Measurements from ENCODE around the gene AGAP2. TPM values are rescaled to one million over a fixed set of nuclear protein-coding genes. Genes with fewer than 3 reads are reported as not detected.

Gene AGAP2
- polyA plus RNA-seq, 1 experiment = 0.05 TPM

DNA sequence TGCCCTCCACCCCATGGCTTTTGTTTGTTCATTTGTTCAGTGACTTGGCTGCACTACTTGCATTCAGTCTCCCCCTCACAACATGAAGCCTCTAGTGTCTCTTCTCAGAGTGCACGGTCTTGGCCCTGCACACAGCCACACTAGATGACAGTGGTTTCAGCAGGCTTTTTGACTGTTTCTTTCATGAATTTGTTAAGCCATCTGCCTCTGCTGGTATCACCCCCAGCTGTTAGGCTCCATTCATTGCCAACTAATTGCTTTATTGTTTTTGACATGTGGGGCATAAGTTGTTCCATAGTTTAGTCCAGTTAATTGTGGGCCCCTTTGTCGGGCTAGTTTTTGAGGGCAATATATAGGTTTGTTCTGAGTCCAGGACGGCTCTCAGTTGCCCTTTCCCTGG is 25.8 kb downstream of the AGAP2 start:
- CTCF ChIA-PET = interaction anchor here (1.1 kb wide), 1 partner anchor 13 kb away, joined by 8 read pairs; no protein-coding TSS in a partner anchor
- no peak for TF ChIP-seq CTCF (IDR thresholded peaks at IDR 0.05; ENCODE audit: insufficient read depth, low read depth, low read length)

DNA sequence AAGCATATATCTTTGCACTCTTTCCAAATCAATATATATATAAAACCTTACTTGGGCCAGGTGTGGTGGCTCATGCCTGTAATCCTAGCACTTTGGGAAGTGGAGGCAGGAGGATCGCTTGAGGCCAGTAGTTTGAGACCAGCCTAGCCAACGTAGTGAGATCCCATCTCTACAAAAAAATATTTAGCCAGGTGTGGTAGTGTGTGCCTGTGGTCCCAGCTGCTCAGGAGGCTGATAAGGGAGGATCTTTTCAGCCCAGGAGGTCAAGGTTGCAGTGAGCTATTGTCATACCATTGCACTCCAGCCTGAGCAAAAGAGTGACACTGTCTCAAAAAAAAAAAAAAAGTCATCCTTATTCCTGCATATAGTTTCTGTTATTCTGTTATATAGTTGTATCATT is 30.2 kb downstream of the AGAP2 start:
- no peak for TF ChIP-seq CTCF (IDR thresholded peaks at IDR 0.05; ENCODE audit: insufficient read depth, low read depth, low read length)
- no peak for DNase-seq (ENCODE audit: low read depth)
- ChIA-PET POLR2A (no interaction called here), CTCF (interaction anchor here (0.6 to 1.6 kb wide), 3 partner anchors 15 to 252 kb away, joined by 3 to 6 read pairs (median 3); partner anchors contain the start of gene OS9)
- Histone ChIP-seq H3K4me3 (ENCODE audit: low read depth, low read length) (no peak overlapping the region), H3K27me3 (ENCODE audit: control insufficient read depth, insufficient read depth, low read length) (no peaks in the 10 kb centered on the region), H3K36me3 (ENCODE audit: control insufficient read depth, insufficient read depth, low read length) (peaks cover 1% of the 10 kb centered on the region; the same call in 1 of the 2 replicates)

More for the DNA sequence above, 25.8 kb downstream of the AGAP2 start:
- Histone ChIP-seq H3K4me3 (ENCODE audit: low read depth, low read length) (no peak overlapping the region), H3K27me3 (ENCODE audit: control insufficient read depth, insufficient read depth, low read length) (no peaks in the 10 kb centered on the region), H3K36me3 (ENCODE audit: control insufficient read depth, insufficient read depth, low read length) (peaks cover 12% of the 10 kb centered on the region)
- POLR2A ChIA-PET = no interaction called here
- no peak for DNase-seq (ENCODE audit: low read depth)

- Histone ChIP-seq H3K4me3 (ENCODE audit: low read depth, low read length) (no peak overlapping the region), H3K36me3 (ENCODE audit: control insufficient read depth, insufficient read depth, low read length) (peaks cover 1% of the 10 kb centered on the region; the same call in 1 of the 2 replicates), H3K27me3 (ENCODE audit: control insufficient read depth, insufficient read depth, low read length) (no peaks in the 10 kb centered on the region)
- ChIA-PET CTCF (interaction anchor here (0.7 to 1.6 kb wide), 3 partner anchors 14 to 48 kb away, joined by 3 to 7 read pairs (median 6); partner anchors contain the start of genes MARCHF9 and OS9), POLR2A (no interaction called here)
- no peak for DNase-seq (ENCODE audit: low read depth)
- TF ChIP-seq CTCF (IDR thresholded peaks at IDR 0.05; ENCODE audit: insufficient read depth, low read depth, low read length) = no peak
Observed at GRCh38 chr12:57707250-57707649, 31.3 kb downstream of the AGAP2 start.

- CTCF ChIA-PET = no interaction called here
- no peak overlapping the region for H3K4me3 ChIP-seq (ENCODE audit: low read depth, low read length)
- no peak for TF ChIP-seq CTCF (IDR thresholded peaks at IDR 0.05; ENCODE audit: insufficient read depth, low read depth, low read length)
- peaks cover 11% of the 10 kb centered on the region for H3K36me3 ChIP-seq (ENCODE audit: control insufficient read depth, insufficient read depth, low read length)
- DNase-seq (ENCODE audit: low read depth) = no peak
- no peaks in the 10 kb centered on the region for H3K27me3 ChIP-seq (ENCODE audit: control insufficient read depth, insufficient read depth, low read length)
- POLR2A ChIA-PET = no interaction called here
Observed at GRCh38 chr12:57700317-57700716, 38.2 kb downstream of the AGAP2 start.

DNA sequence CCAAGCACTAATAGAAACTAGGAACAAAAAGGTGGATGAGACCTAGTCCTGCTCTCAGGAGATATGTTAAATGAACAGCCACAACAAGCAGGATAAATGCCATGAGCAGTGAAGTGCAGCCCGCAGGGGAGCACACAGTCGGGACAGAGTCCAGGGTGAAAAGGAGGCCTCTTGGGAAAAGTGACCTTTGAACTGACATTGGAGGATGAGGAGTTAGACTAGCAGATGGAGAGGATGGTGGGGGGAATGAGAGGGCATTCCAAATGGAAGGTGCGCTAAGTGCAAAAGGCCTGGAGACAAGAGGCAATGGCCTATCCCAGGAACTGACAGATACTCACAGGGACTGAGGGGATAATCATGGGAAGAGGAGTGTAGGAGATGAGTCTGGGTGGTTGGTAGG is 40.1 kb downstream of the AGAP2 start:
- POLR2A ChIA-PET = no interaction called here
- CTCF ChIA-PET = interaction anchor here (0.6 kb wide), 1 partner anchor 86 kb away, joined by 4 read pairs; no protein-coding TSS in a partner anchor
- peaks cover 11% of the 10 kb centered on the region for H3K36me3 ChIP-seq (ENCODE audit: control insufficient read depth, insufficient read depth, low read length)
- H3K4me3 ChIP-seq (ENCODE audit: low read depth, low read length) = no peak overlapping the region
- no peaks in the 10 kb centered on the region for H3K27me3 ChIP-seq (ENCODE audit: control insufficient read depth, insufficient read depth, low read length)
- TF ChIP-seq CTCF (IDR thresholded peaks at IDR 0.05; ENCODE audit: insufficient read depth, low read depth, low read length) = no peak
- DNase-seq (ENCODE audit: low read depth) = no peak
